GM12878 (cell line): Measurements from ENCODE around the gene IFT122. TPM values are rescaled to one million over a fixed set of nuclear protein-coding genes. Genes with fewer than 3 reads are reported as not detected.

ENCODE experiments used
- ATAC-seq: fragments of 200-7000 bp; cut with Tn5 transposase; 3 replicates; pipeline ENCODE4 v1.9.1; 2020; ENCODE audit warnings: mild to moderate bottlenecking, moderate library complexity
- BruUV-seq: library from RNA; stranded (reverse); fragments of 400-500 nt; replicated peaks from 2 replicates; lab custom pipeline; 2021; lab: Mats Ljungman, UMichigan
- CTCF ChIA-PET: fragments of 300-600 bp; sonication (Branson Sonifier 250); formaldehyde crosslinking; extraction: SDS; loops from one replicate; lab custom pipeline; 2021; ENCODE audit warnings: inconsistent platforms; lab: Yijun Ruan, JAX
- POLR2A ChIA-PET: fragments of 350-600 bp; formaldehyde crosslinking; extraction: SDS; loops from one replicate; lab custom pipeline; 2021; ENCODE audit warnings: inconsistent platforms; lab: Charles Lee
- RAD21 ChIA-PET: fragments of 300-600 bp; sonication (Branson Sonifier 250); formaldehyde crosslinking; loops from one replicate; lab custom pipeline; 2023; ENCODE audit warnings: antibody characterized with exemption; ENCODE audit not compliant: unreplicated experiment; lab: Charles Lee
- SMC1A ChIA-PET: fragments of 300-600 bp; sonication (Branson Sonifier 250); formaldehyde crosslinking; loops from one replicate; lab custom pipeline; 2023; ENCODE audit not compliant: unreplicated experiment, uncharacterized antibody; lab: Charles Lee
- DNase-seq: peaks from one replicate; pipeline ENCODE4 v3.0.0-alpha.2; 2011; ENCODE audit warnings: low read depth, low spot score
- FAIRE-seq: peaks from 3 replicates; lab custom pipeline; 2011; peaks lifted over from hg19 to GRCh38; lab: Jason Lieb, UNC
- H2AFZ ChIP-seq: 2 replicates; pipeline ENCODE4 v1.6.0; 2011; ENCODE audit warnings: low read depth, low read length, control low read depth; ENCODE audit not compliant: control insufficient read depth
- H3K27ac ChIP-seq: 2 replicates; pipeline ENCODE4 v1.5.1; 2011; ENCODE audit warnings: control low read depth; ENCODE audit not compliant: control insufficient read depth, insufficient read depth
- H3K27me3 ChIP-seq, 2 experiments: replicated peaks in 1 of 2; 2 replicates each; pipeline versions ENCODE4 v1.6.0 to v1.6.1; 2011; ENCODE audit warnings: low read length in 1 of 2; ENCODE audit not compliant: control insufficient read depth in 2 of 2, insufficient read depth in 2 of 2
- H3K36me3 ChIP-seq, 2 experiments: 2 replicates each; pipeline ENCODE4 v1.5.1; 2011; ENCODE audit warnings: low read length in 1 of 2; ENCODE audit not compliant: control insufficient read depth in 2 of 2, insufficient read depth in 2 of 2
- H3K4me1 ChIP-seq: 2 replicates; pipeline ENCODE4 v1.6.1; 2011; ENCODE audit warnings: mild to moderate bottlenecking, low read length, moderate library complexity, mixed read lengths; ENCODE audit not compliant: control insufficient read depth, insufficient read depth
- H3K4me2 ChIP-seq: 2 replicates; pipeline ENCODE4 v1.6.0; 2011; ENCODE audit warnings: control low read depth; ENCODE audit not compliant: control insufficient read depth, insufficient read depth
- H3K4me3 ChIP-seq: fragments of 200-600 bp; sonication (generic); 2 replicates; pipeline ENCODE4 v1.5.1; 2016
- H3K79me2 ChIP-seq: 2 replicates; pipeline ENCODE4 v1.6.0; 2011; ENCODE audit warnings: low read length; ENCODE audit not compliant: control insufficient read depth, insufficient read depth
- H3K9ac ChIP-seq: 2 replicates; pipeline ENCODE4 v1.8.0; 2011; ENCODE audit warnings: low read length, control low read depth, mixed read lengths; ENCODE audit not compliant: control insufficient read depth, insufficient read depth
- H3K9me3 ChIP-seq: replicated peaks from 3 replicates; pipeline ENCODE4 v1.5.1; 2011; ENCODE audit warnings: mild to moderate bottlenecking, low read length; ENCODE audit not compliant: control insufficient read depth, insufficient read depth
- H4K20me1 ChIP-seq: 2 replicates; pipeline ENCODE4 v1.6.0; 2011; ENCODE audit not compliant: control insufficient read depth, insufficient read depth
- EZH2 ChIP-seq: IDR thresholded peaks from 2 replicates; pipeline ENCODE4 v1.6.1; 2012; ENCODE audit warnings: low read depth, mild to moderate bottlenecking, control low read depth, inconsistent platforms, low read length, borderline replicate concordance; ENCODE audit not compliant: control insufficient read depth
- HDGF ChIP-seq: fragments of 450-650 bp; IDR thresholded peaks from 2 replicates; pipeline ENCODE4 v1.6.1; 2016; ENCODE audit warnings: antibody characterized with exemption
- IKZF1 ChIP-seq: fragments of 450-650 bp; conservative IDR thresholded peaks from 2 replicates; pipeline ENCODE4 v1.6.1; 2017; ENCODE audit warnings: antibody characterized with exemption, mild to moderate bottlenecking
- JUNB ChIP-seq: IDR thresholded peaks from 2 replicates; pipeline ENCODE4 v1.6.1; 2016; ENCODE audit warnings: antibody characterized with exemption, mild to moderate bottlenecking
- NFIC ChIP-seq: IDR thresholded peaks from 2 replicates; pipeline ENCODE4 v1.6.1; 2012; ENCODE audit warnings: low read depth, mild to moderate bottlenecking, inconsistent platforms, low read length, moderate library complexity
- NR2F1 ChIP-seq: fragments of 450-650 bp; conservative IDR thresholded peaks from 2 replicates; pipeline ENCODE4 v1.6.1; 2017; ENCODE audit warnings: mild to moderate bottlenecking
- RFX5 ChIP-seq: IDR thresholded peaks from 2 replicates; pipeline ENCODE4 v1.6.1; 2011; ENCODE audit warnings: low read depth, low read length, improper control_type of control experiment
- SKIL ChIP-seq: fragments of 450-650 bp; IDR thresholded peaks from 2 replicates; pipeline ENCODE4 v1.6.1; 2017; ENCODE audit warnings: mild to moderate bottlenecking, low read depth, inconsistent platforms; ENCODE audit not compliant: poor library complexity, severe bottlenecking
- SMAD1 ChIP-seq: fragments of 450-650 bp; IDR thresholded peaks from 2 replicates; pipeline ENCODE4 v1.6.1; 2018; ENCODE audit warnings: mild to moderate bottlenecking, low read depth; ENCODE audit not compliant: partially characterized antibody
- SPI1 ChIP-seq: IDR thresholded peaks from 2 replicates; pipeline ENCODE4 v1.6.1; 2011; ENCODE audit warnings: low read depth, mild to moderate bottlenecking, low read length, moderate library complexity, borderline replicate concordance; ENCODE audit not compliant: insufficient read depth
- TARDBP ChIP-seq: IDR thresholded peaks from 2 replicates; pipeline ENCODE4 v1.6.1; 2016; ENCODE audit warnings: borderline replicate concordance
- TCF12 ChIP-seq: IDR thresholded peaks from 2 replicates; pipeline ENCODE4 v1.6.1; 2011; ENCODE audit warnings: low read depth, mild to moderate bottlenecking, low read length
- TCF3 ChIP-seq: IDR thresholded peaks from 2 replicates; pipeline ENCODE4 v1.6.1; 2012; ENCODE audit warnings: low read depth, mild to moderate bottlenecking, low read length, borderline replicate concordance; ENCODE audit not compliant: insufficient read depth
- WGBS: methylation state at CpG from one replicate; pipeline ENCODE4 v1.1.6; 2016; ENCODE audit warnings: low lambda C conversion rate; ENCODE audit not compliant: insufficient replicate concordance, insufficient coverage; ENCODE audit errors: missing lambda C conversion rate; 5-methylcytosine and 5-hydroxymethylcytosine counted together
- in situ Hi-C: fragments of 300-500 bp; cut with MboI; formaldehyde crosslinking; loops from 9 replicates; pipeline ENCODE4 v1.14.3; 2018; ENCODE audit warnings: mixed read lengths
- intact Hi-C: fragments of 100-400 bp; cut with micrococcal nuclease; formaldehyde crosslinking; loops from one replicate; pipeline ENCODE4 v1.14.2; 2022; ENCODE audit not compliant: unreplicated experiment
- polyA plus RNA-seq, 11 experiments: library from polyadenylated mRNA; depleted of rRNA in 4 of 11; unstranded in 6 of 11; stranded (reverse) in 5 of 11; fragments of >200 nt; fragmentation: Nextera tagmentation in 4 of 11; fragmentation: Illumina TruSeq in 1 of 11; extraction: Ambion mirVana in 4 of 11; extraction: Trizol in 1 of 11; gene quantifications; 1 replicate in 1 of 11; 2 replicates in 10 of 11; pipeline versions ENCODE4 v1.2.1 to v1.2.3, GENCODE V29; 2011 to 2016; ENCODE audit warnings: inconsistent platforms in 2 of 11, missing spikeins in 2 of 11, low read depth in 1 of 11
- total RNA-seq, 4 experiments: library from RNA; depleted of rRNA in 3 of 4; stranded (reverse); fragments of >200 nt in 3 of 4; fragmentation: Illumina TruSeq in 1 of 4; extraction: Trizol in 1 of 4; gene quantifications; 2 replicates each; pipeline versions ENCODE4 v1.2.1 to v1.2.3, GENCODE V29; 2013 to 2021
- TF ChIP-seq, protein P1 (sequence below): IDR thresholded peaks from 2 replicates; pipeline ENCODE4 v1.6.1; 2011; ENCODE audit warnings: borderline replicate concordance, low read depth, mild to moderate bottlenecking, moderate library complexity, mixed read lengths, low read length; ENCODE audit not compliant: insufficient read depth; ENCODE audit errors: extremely low read length
- TF ChIP-seq, protein P2 (sequence below): fragments of 450-650 bp; formaldehyde crosslinking; IDR thresholded peaks from 2 replicates; pipeline ENCODE4 v1.5.0; 2022; ENCODE audit warnings: mild to moderate bottlenecking, missing genetic modification characterization

The IFT122 gene
- total and polyA plus RNA-seq, 10 of the 15 experiments (the other 5 are each of a cell fraction or from before 2014, with no cell fraction given) = 1.8 to 19.2 (median 8.4) TPM

GRCh38 chr3:129502641-129503408 lies 62.8 kb downstream of the IFT122 start:
- no peaks in the 10 kb centered on the region; a peak in 1 of 4 replicates for H3K36me3 ChIP-seq
- no peaks in the 10 kb centered on the region for H3K79me2 ChIP-seq
- ChIA-PET CTCF (interaction anchor here (1.2 kb wide), 1 partner anchor 533 kb away, joined by 3 read pairs; no protein-coding TSS in a partner anchor), SMC1A (no interaction called here), RAD21 (no interaction called here), POLR2A (interaction anchor here (0.5 kb wide), 1 partner anchor 103 kb away, joined by 3 read pairs; no protein-coding TSS in a partner anchor)
- no peaks in the 10 kb centered on the region for H3K4me1 ChIP-seq
- in situ Hi-C loops (no loop called here), intact Hi-C loops (no loop called here)
- 85% methylated on average over 18 of the region's 18 CpGs for WGBS
- H3K4me3 ChIP-seq = no peak overlapping the region
- no peak overlapping the region for H3K27ac ChIP-seq
- H3K9me3 ChIP-seq = no peaks in the 10 kb centered on the region
- no peak overlapping the region for H3K9ac ChIP-seq
- no peak overlapping the region for H3K4me2 ChIP-seq
- no peak overlapping the region for H2AFZ ChIP-seq
- no peaks in the 10 kb centered on the region for H4K20me1 ChIP-seq
- BruUV-seq = no TSS peak
- FAIRE-seq (no peak), ATAC-seq (no peak), DNase-seq (no peak)
- H3K27me3 ChIP-seq = no peaks in the 10 kb centered on the region
- TF ChIP-seq RFX5 (no peak), NFIC (no peak), TCF12 (no peak), HDGF (no peak), TCF3 (no peak), SMAD1 (no peak), SKIL (no peak), JUNB (no peak), EZH2 (no peak), SPI1 (no peak), IKZF1 (no peak), TARDBP (no peak), NR2F1 (no peak)
- TF ChIP-seq, protein P1, sequence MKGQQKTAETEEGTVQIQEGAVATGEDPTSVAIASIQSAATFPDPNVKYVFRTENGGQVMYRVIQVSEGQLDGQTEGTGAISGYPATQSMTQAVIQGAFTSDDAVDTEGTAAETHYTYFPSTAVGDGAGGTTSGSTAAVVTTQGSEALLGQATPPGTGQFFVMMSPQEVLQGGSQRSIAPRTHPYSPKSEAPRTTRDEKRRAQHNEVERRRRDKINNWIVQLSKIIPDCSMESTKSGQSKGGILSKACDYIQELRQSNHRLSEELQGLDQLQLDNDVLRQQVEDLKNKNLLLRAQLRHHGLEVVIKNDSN = no peak
- TF ChIP-seq, protein P2, sequence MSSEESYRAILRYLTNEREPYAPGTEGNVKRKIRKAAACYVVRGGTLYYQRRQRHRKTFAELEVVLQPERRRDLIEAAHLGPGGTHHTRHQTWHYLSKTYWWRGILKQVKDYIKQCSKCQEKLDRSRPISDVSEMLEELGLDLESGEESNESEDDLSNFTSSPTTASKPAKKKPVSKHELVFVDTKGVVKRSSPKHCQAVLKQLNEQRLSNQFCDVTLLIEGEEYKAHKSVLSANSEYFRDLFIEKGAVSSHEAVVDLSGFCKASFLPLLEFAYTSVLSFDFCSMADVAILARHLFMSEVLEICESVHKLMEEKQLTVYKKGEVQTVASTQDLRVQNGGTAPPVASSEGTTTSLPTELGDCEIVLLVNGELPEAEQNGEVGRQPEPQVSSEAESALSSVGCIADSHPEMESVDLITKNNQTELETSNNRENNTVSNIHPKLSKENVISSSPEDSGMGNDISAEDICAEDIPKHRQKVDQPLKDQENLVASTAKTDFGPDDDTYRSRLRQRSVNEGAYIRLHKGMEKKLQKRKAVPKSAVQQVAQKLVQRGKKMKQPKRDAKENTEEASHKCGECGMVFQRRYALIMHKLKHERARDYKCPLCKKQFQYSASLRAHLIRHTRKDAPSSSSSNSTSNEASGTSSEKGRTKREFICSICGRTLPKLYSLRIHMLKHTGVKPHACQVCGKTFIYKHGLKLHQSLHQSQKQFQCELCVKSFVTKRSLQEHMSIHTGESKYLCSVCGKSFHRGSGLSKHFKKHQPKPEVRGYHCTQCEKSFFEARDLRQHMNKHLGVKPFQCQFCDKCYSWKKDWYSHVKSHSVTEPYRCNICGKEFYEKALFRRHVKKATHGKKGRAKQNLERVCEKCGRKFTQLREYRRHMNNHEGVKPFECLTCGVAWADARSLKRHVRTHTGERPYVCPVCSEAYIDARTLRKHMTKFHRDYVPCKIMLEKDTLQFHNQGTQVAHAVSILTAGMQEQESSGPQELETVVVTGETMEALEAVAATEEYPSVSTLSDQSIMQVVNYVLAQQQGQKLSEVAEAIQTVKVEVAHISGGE (CRISPR knock-in tag) = no peak
